ENCODE data around the gene WNK3. TPM values are rescaled to one million over a fixed set of nuclear protein-coding genes. Genes with fewer than 3 reads are reported as not detected.
"Not testable (repeated sequence)": the region's sequence is repeated elsewhere in the genome, so short reads cannot be mapped to it uniquely, and the experiment has no call there.

Gene WNK3
- polyA plus RNA-seq (ENCODE audit: insufficient read depth in 1 of 5, insufficient read length in 5 of 5, low replicate concordance in 1 of 5), result 1 to 10 TPM; 3.6 to 6.2 (median 5.5) TPM
- long read RNA-seq, donor 1, result 0 reads
- long read RNA-seq, donor 2, result 0 reads
- long read RNA-seq, donor 3, result 0 reads
- long read RNA-seq, donor 4, result 0 reads
- long read RNA-seq, donor 5, result 0 reads
- long read RNA-seq, donor 6, result 0 reads
- long read RNA-seq, donor 7, result 0 reads
- long read RNA-seq, donor 8, result 0 reads

GRCh38 chrX:54357414-54358377 lies at the start of gene WNK3:
TSS of gene WNK3 (minus strand) at chrX:54358046.
- peak; percentile 82 to 85 for DNase-seq

GRCh38 chrX:54407266-54407665 lies 49.4 kb upstream of the WNK3 start:
- DNase-seq, result no peak

- no peak for DNase-seq
Measured at GRCh38 chrX:54397113-54397512, 39.3 kb upstream of the WNK3 start.

GRCh38 chrX:54386314-54386713 lies 28.5 kb upstream of the WNK3 start:
- no peak for DNase-seq

GRCh38 chrX:54384661-54385060 lies 26.8 kb upstream of the WNK3 start:
- DNase-seq, result not testable (repeated sequence)

- no peak for DNase-seq
Measured at GRCh38 chrX:54359408-54359807, 1.6 kb upstream of the WNK3 start.

GRCh38 chrX:54358424-54359211 lies 772 bp upstream of the WNK3 start:
- DNase-seq, result peak; percentile 82 to 84

GRCh38 chrX:54352677-54353076 lies 5.2 kb downstream of the WNK3 start:
- no peak for DNase-seq

- DNase-seq, result not testable (repeated sequence)
Measured at GRCh38 chrX:54337383-54337782, 20.5 kb downstream of the WNK3 start.

GRCh38 chrX:54325077-54325476 lies 32.8 kb downstream of the WNK3 start:
- peak in 1 of 2 donors; percentile 6 for DNase-seq

- no peak for DNase-seq
Measured at GRCh38 chrX:54320067-54320466, 37.8 kb downstream of the WNK3 start.

GRCh38 chrX:54306379-54306778 lies 51.5 kb downstream of the WNK3 start:
- DNase-seq, result no peak

GRCh38 chrX:54301516-54301915 lies 56.3 kb downstream of the WNK3 start:
- no peak for DNase-seq

GRCh38 chrX:54294306-54294705 lies 63.5 kb downstream of the WNK3 start:
- DNase-seq, result no peak

- no peak for DNase-seq
Measured at GRCh38 chrX:54292755-54293154, 65.1 kb downstream of the WNK3 start.

GRCh38 chrX:54291758-54292157 lies 66.1 kb downstream of the WNK3 start:
- no peak for DNase-seq

- DNase-seq, result no peak
Measured at GRCh38 chrX:54288968-54289367, 68.9 kb downstream of the WNK3 start.

GRCh38 chrX:54288277-54288676 lies 69.6 kb downstream of the WNK3 start:
- DNase-seq, result no peak

- peak; percentile 6 to 15 for DNase-seq
Measured at GRCh38 chrX:54281676-54282075, 76.2 kb downstream of the WNK3 start.

GRCh38 chrX:54280466-54280865 lies 77.4 kb downstream of the WNK3 start:
- DNase-seq, result no peak

- no peak for DNase-seq
Measured at GRCh38 chrX:54271664-54272063, 86.2 kb downstream of the WNK3 start.

- no peak for DNase-seq
Measured at GRCh38 chrX:54248309-54248708, 109.5 kb downstream of the WNK3 start.

All from right lung (tissue), 10 donors.